DND-41 (cell line): ENCODE results near the gene MAPK12.

Experiments
- ATAC-seq: fragments of 200-7000 bp; cut with Tn5 transposase; 3 replicates; pipeline ENCODE4 v1.9.1; 2021; ENCODE audit warnings: low read depth; ENCODE audit not compliant: insufficient read depth
- DNase-seq: peaks from one replicate; pipeline ENCODE4 v3.0.0-alpha.2; 2020
- H2AFZ ChIP-seq: 2 replicates; pipeline ENCODE4 v1.6.0; 2012; ENCODE audit warnings: low read depth, low read length
- H3K27ac ChIP-seq: 2 replicates; pipeline ENCODE4 v1.5.1; 2012; ENCODE audit warnings: low read length, inconsistent platforms
- H3K27me3 ChIP-seq: fragments of 200-600 bp; sonication (generic); 2 replicates; pipeline ENCODE4 v1.6.0; 2012; ENCODE audit warnings: low read length, mild to moderate bottlenecking, inconsistent platforms; ENCODE audit not compliant: insufficient read depth, poor library complexity
- H3K36me3 ChIP-seq: 2 replicates; pipeline ENCODE4 v1.5.1; 2012; ENCODE audit warnings: low read length, inconsistent platforms; ENCODE audit not compliant: insufficient read depth
- H3K4me1 ChIP-seq: 2 replicates; pipeline ENCODE4 v1.5.1; 2012; ENCODE audit warnings: mild to moderate bottlenecking, low read length; ENCODE audit not compliant: insufficient read depth
- H3K4me2 ChIP-seq: 2 replicates; pipeline ENCODE4 v1.6.0; 2012; ENCODE audit warnings: mild to moderate bottlenecking, moderate library complexity, low read length, inconsistent platforms; ENCODE audit not compliant: insufficient read depth
- H3K4me3 ChIP-seq, 2 experiments: fragments of 200-600 bp in 1 of 2; shearing (Covaris generic) in 1 of 2; 2 replicates each; pipeline ENCODE4 v1.5.1; 2012 to 2016; ENCODE audit warnings: inconsistent platforms in 2 of 2, low read length in 2 of 2, mild to moderate bottlenecking in 2 of 2, low read depth in 1 of 2, moderate library complexity in 1 of 2
- H3K79me2 ChIP-seq: 2 replicates; pipeline ENCODE4 v1.6.0; 2012; ENCODE audit warnings: low read length, inconsistent platforms; ENCODE audit not compliant: insufficient read depth
- H3K9ac ChIP-seq: 2 replicates; pipeline ENCODE4 v1.6.0; 2012; ENCODE audit warnings: low read depth, mild to moderate bottlenecking, inconsistent platforms, low read length, moderate library complexity
- H3K9me3 ChIP-seq: 2 replicates; pipeline ENCODE4 v1.5.1; 2012; ENCODE audit warnings: low read length, moderate library complexity, mild to moderate bottlenecking, inconsistent platforms; ENCODE audit not compliant: insufficient read depth, severe bottlenecking
- H4K20me1 ChIP-seq: 2 replicates; pipeline ENCODE4 v1.6.0; 2012; ENCODE audit warnings: low read length; ENCODE audit not compliant: insufficient read depth
- CTCF ChIP-seq: IDR thresholded peaks from 2 replicates; pipeline ENCODE4 v1.5.1; 2012; ENCODE audit warnings: borderline replicate concordance, low read length, moderate library complexity, mild to moderate bottlenecking; ENCODE audit not compliant: poor library complexity, severe bottlenecking; ENCODE audit errors: extremely low read depth
- EZH2 ChIP-seq: IDR thresholded peaks from 3 replicates; pipeline ENCODE4 v1.6.1; 2012; ENCODE audit warnings: borderline replicate concordance, low read depth, mild to moderate bottlenecking, moderate library complexity, low read length, inconsistent platforms; ENCODE audit not compliant: severe bottlenecking

MAPK12 gene

DNA sequence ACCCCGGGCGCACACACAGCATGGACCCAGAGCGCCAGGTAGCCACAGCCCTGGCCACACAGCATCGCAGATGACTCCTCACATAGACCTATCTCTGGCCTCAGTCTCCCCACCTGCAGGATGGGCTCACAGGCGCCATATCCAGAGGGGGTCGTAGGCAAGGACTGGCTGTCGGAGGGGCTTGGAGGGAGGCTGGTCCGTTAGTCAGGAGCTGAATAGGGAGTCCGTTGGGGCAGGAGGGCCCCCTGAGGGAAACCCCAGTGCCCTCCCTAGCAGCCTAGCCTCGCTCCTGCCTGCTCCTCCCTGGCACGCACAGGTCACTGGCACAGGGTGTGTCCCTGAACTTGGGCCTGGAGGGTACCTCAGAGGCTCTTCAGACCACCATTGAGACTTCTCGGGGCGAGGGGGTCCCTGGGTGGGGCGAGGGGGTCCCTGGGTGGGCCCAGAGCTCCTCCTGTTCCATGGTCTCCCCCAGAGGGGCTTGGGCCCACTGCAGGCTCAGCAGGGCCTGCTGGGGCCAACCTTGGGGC, 44.0 kb upstream of the MAPK12 start:
- TF ChIP-seq EZH2 = no peak
- no peak for TF ChIP-seq CTCF
- no peak overlapping the region for H3K9ac ChIP-seq
- no peaks in the 10 kb centered on the region for H3K36me3 ChIP-seq
- no peak for ATAC-seq
- H3K4me3 ChIP-seq = no peak overlapping the region
- H3K4me2 ChIP-seq = no peak overlapping the region
- peaks cover 19% of the 10 kb centered on the region for H3K27me3 ChIP-seq
- H3K27ac ChIP-seq = no peak overlapping the region
- H4K20me1 ChIP-seq = peaks cover 26% of the 10 kb centered on the region
- H3K4me1 ChIP-seq = peaks cover 15% of the 10 kb centered on the region
- H3K9me3 ChIP-seq = no peaks in the 10 kb centered on the region
- H3K79me2 ChIP-seq = no peaks in the 10 kb centered on the region
- no peak overlapping the region for H2AFZ ChIP-seq
- DNase-seq = no peak

- ATAC-seq (no peak), DNase-seq (no peak)
- H3K4me1 ChIP-seq = peaks cover 15% of the 10 kb centered on the region
- no peak overlapping the region for H3K4me2 ChIP-seq
- no peaks in the 10 kb centered on the region for H3K36me3 ChIP-seq
- no peak overlapping the region for H3K9ac ChIP-seq
- no peak overlapping the region for H3K27ac ChIP-seq
- no peak overlapping the region for H2AFZ ChIP-seq
- H3K79me2 ChIP-seq = no peaks in the 10 kb centered on the region
- TF ChIP-seq EZH2 = no peak
- no peak for TF ChIP-seq CTCF
- peaks cover 26% of the 10 kb centered on the region for H4K20me1 ChIP-seq
- peaks cover 19% of the 10 kb centered on the region for H3K27me3 ChIP-seq
- no peaks in the 10 kb centered on the region for H3K9me3 ChIP-seq
- H3K4me3 ChIP-seq = no peak overlapping the region
Observed at GRCh38 chr22:50304528-50305392, 43.3 kb upstream of the MAPK12 start.

- ATAC-seq = no peak
- H3K9me3 ChIP-seq = no peaks in the 10 kb centered on the region
- H3K4me3 ChIP-seq = no peak overlapping the region
- H3K36me3 ChIP-seq = no peaks in the 10 kb centered on the region
- H3K27ac ChIP-seq = no peak overlapping the region
- DNase-seq = no peak
- H4K20me1 ChIP-seq = peaks cover 26% of the 10 kb centered on the region
- peaks cover 19% of the 10 kb centered on the region for H3K27me3 ChIP-seq
- H2AFZ ChIP-seq = no peak overlapping the region
- peaks cover 15% of the 10 kb centered on the region for H3K4me1 ChIP-seq
- no peak overlapping the region for H3K4me2 ChIP-seq
- TF ChIP-seq CTCF (no peak), EZH2 (no peak)
- no peaks in the 10 kb centered on the region for H3K79me2 ChIP-seq
- no peak overlapping the region for H3K9ac ChIP-seq
Observed at GRCh38 chr22:50303848-50304527, 42.5 kb upstream of the MAPK12 start.
